ENCODE results near the gene ZNF608.

ZNF608 gene

DNA sequence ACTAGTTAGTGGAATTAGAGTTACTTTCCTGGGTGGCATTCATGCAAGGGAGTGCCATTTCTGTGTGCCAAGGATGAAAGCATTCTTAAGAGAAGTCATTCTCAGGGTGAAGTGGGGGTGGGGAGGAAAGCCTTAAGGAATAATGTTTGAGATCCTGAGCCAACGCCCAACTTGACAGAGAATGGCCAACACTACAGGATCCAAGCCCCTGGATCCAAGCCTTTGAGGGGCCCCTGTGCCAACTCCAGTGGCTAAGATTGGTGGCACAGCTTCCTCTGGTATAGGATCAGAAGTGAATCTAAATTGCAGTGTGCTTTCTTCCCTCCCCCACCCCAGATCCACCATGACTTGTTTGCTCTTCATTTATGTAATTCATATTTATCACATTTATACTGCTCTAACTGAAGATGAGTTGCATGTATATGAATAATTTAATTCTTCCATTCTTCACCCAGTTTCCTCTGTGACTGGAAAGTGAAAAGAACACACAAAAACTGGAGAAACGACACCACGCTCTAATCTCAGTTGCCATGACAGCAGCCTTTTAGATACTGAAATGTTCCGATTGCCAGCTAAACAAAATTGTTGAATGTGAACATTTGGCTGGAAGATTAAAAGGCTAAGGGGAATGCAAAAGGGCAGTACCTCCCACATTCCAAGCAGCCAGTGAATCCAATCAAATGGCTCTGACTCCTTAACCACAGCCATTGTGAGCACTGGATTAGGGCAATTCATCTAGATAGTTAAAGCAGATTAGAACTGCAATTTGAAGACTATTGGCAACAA is 4.5 kb downstream of the ZNF608 start:
- no peak for DNase-seq (ENCODE audit: low read depth)
- TF ChIP-seq, protein P1, sequence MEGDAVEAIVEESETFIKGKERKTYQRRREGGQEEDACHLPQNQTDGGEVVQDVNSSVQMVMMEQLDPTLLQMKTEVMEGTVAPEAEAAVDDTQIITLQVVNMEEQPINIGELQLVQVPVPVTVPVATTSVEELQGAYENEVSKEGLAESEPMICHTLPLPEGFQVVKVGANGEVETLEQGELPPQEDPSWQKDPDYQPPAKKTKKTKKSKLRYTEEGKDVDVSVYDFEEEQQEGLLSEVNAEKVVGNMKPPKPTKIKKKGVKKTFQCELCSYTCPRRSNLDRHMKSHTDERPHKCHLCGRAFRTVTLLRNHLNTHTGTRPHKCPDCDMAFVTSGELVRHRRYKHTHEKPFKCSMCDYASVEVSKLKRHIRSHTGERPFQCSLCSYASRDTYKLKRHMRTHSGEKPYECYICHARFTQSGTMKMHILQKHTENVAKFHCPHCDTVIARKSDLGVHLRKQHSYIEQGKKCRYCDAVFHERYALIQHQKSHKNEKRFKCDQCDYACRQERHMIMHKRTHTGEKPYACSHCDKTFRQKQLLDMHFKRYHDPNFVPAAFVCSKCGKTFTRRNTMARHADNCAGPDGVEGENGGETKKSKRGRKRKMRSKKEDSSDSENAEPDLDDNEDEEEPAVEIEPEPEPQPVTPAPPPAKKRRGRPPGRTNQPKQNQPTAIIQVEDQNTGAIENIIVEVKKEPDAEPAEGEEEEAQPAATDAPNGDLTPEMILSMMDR (IDR thresholded peaks at IDR 0.05; ENCODE audit: low read depth, low read length) = no peak
- TF ChIP-seq MYC (IDR thresholded peaks at IDR 0.05; ENCODE audit: low read depth, low read length) = no peak
- no peak for TF ChIP-seq POLR2A (IDR thresholded peaks at IDR 0.05; ENCODE audit: extremely low read depth, insufficient read length)
- TF ChIP-seq, protein P2, sequence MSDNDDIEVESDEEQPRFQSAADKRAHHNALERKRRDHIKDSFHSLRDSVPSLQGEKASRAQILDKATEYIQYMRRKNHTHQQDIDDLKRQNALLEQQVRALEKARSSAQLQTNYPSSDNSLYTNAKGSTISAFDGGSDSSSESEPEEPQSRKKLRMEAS (IDR thresholded peaks at IDR 0.05; ENCODE audit: low read depth, low read length) = no peak

DNA sequence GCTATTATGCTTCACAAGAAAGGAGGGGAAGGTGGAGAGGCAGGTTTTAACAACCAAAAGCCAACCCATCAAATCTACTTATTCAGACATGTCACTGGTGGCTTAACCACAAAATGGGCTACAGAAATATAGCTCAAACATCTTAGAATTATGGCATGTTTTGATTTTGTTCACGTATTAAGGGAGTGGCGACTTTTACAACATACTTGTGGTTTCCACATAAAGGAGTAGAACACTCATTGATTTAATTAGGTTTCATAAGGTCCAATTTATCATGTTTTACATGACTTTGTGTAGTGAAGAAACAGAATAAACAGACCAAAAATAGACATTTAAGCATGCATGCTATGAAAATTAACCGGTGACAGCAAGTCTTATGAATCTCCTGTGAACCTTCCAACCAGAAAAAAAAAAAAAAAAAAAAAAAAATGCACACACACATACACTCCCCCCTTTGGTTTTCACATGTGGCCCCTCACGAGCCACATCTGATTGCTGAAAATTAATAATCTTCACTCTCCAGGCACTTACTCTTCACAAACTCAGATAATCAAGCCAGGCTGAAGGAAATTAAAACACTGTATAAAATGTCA is 5.4 kb downstream of the ZNF608 start:
- no peak overlapping the region for H3K4me3 ChIP-seq (ENCODE audit: low read depth, low read length)
- DNase-seq (ENCODE audit: low read depth) = no peak
- TF ChIP-seq MYC (IDR thresholded peaks at IDR 0.05; ENCODE audit: low read depth, low read length) = no peak
- no peak for TF ChIP-seq POLR2A (IDR thresholded peaks at IDR 0.05; ENCODE audit: extremely low read depth, insufficient read length)
- TF ChIP-seq, protein P1 (IDR thresholded peaks at IDR 0.05; ENCODE audit: low read depth, low read length) = no peak
- TF ChIP-seq, protein P2 (IDR thresholded peaks at IDR 0.05; ENCODE audit: low read depth, low read length) = no peak

More for the DNA sequence above, 4.5 kb downstream of the ZNF608 start:
- no peak overlapping the region for H3K4me3 ChIP-seq (ENCODE audit: low read depth, low read length)

DNA sequence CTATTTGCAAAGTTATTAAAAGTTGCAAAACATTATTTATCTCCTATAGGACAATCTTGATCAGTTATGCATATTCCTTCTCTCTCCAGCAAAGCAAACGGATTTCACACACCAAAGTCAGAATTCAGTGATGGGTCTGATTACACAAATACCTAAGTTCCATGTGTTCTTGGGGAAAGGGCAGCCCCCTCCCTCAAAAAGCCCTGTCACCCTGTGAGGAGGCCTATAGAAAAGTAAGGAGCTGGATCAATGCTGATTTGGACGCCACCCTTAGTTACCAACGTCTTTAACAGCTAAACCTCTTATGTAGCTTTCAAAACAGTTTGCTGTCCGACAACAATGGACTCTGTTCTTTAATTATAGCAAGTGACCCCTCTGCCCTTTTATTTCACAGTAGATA is 6.4 kb downstream of the ZNF608 start:
- no peak overlapping the region for H3K4me3 ChIP-seq (ENCODE audit: low read depth, low read length)
- DNase-seq (ENCODE audit: low read depth) = no peak
- no peak for TF ChIP-seq POLR2A (IDR thresholded peaks at IDR 0.05; ENCODE audit: extremely low read depth, insufficient read length)
- no peak for TF ChIP-seq MYC (IDR thresholded peaks at IDR 0.05; ENCODE audit: low read depth, low read length)
- TF ChIP-seq, protein P1 (IDR thresholded peaks at IDR 0.05; ENCODE audit: low read depth, low read length) = no peak

DNA sequence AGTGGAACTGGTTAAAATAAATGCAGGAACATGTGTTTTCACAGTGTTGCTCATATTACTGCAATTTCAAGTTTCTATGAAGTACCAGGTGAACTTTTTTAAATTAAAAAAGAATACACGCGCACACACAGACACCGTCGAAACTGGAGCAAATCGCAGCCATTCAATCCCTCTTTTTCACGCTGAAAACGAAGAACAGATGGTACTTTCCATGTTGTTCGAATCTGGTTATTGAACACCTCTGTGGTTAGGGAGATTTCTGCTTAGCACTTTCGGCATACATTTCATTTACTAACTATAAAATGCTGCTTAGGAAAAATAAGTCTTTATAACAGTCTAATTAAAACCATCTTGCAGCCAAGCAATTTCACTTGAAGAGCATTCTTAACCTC is 6.8 kb downstream of the ZNF608 start:
- H3K4me3 ChIP-seq (ENCODE audit: low read depth, low read length) = no peak overlapping the region
- DNase-seq (ENCODE audit: low read depth) = no peak
- TF ChIP-seq MYC (IDR thresholded peaks at IDR 0.05; ENCODE audit: low read depth, low read length) (no peak), POLR2A (IDR thresholded peaks at IDR 0.05; ENCODE audit: extremely low read depth, insufficient read length) (no peak)
- TF ChIP-seq, protein P2 (IDR thresholded peaks at IDR 0.05; ENCODE audit: low read depth, low read length) = no peak
- TF ChIP-seq, protein P1 (IDR thresholded peaks at IDR 0.05; ENCODE audit: low read depth, low read length) = no peak

DNA sequence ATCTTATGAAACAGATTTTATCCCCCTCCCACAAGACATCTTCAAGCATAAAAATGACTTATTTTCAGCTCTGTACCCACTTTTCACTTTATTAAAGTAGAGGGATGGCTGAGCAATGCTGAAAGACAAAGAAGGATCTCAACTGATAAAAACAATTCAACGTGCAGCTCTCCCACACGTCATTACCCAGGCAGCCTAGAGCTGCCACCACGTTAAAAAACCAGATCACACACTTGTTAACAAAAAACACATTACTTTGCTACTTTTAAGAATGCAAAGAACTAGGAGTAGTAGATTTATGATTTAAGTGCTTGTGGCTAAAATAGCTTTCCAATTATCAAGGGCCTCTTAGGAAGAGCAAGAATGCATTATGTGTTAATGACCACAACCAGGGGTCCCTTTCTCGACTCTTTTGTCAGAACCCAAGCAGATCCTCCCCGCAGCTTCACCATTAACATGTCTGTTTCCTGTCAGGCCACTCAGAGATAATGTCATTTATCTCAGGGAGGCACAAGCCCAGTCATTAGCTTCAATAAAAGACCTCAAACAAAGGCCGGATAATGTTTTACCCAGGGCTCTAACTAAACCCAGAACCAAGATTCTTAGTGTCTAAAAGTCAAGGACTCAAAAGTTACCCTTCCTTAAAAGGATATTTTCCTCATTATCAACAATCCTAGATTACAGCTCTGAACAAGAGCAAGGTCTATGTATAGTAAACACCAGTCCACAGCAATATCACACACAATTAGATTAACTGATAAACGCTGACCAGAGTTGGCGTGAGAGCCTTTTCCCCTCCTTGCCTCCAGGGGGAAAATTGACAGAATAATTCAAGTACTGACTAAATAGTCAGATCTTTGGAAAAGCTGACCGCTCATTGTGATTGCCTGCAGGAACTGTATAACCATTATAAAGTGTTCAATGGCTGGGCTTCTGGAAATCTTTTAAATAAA is 7.5 kb downstream of the ZNF608 start:
- TF ChIP-seq MYC (IDR thresholded peaks at IDR 0.05; ENCODE audit: low read depth, low read length) = no peak
- H3K4me3 ChIP-seq (ENCODE audit: low read depth, low read length) = no peak overlapping the region
- no peak for DNase-seq (ENCODE audit: low read depth)

DNA sequence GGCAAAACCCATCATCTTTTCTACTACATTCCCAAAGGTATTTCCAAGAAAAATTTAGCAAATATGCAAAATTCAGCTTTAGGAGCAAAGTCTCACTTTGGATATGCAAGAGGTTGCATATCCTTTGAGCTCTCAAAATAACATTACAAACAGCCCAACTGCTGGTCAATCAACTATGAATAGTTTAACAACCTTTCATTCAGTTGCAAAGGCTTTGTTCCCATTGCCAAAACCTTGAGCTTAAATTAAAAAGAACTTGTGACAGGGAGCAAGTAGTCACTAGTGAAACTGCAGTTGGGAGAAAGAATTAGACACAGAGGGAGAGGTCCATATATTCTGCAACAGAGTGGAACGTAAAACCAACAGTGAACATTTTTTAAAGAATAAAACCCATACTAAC is 8.8 kb downstream of the ZNF608 start:
- TF ChIP-seq POLR2A (IDR thresholded peaks at IDR 0.05; ENCODE audit: extremely low read depth, insufficient read length) (no peak), MYC (IDR thresholded peaks at IDR 0.05; ENCODE audit: low read depth, low read length) (no peak)
- TF ChIP-seq, protein P1 (IDR thresholded peaks at IDR 0.05; ENCODE audit: low read depth, low read length) = no peak
- TF ChIP-seq, protein P2 (IDR thresholded peaks at IDR 0.05; ENCODE audit: low read depth, low read length) = no peak
- no peak for DNase-seq (ENCODE audit: low read depth)
- H3K4me3 ChIP-seq (ENCODE audit: low read depth, low read length) = no peak overlapping the region
